Endodermal cell (in vitro differentiated cells): ENCODE results near the gene SCRN2. TPM values are rescaled to one million over a fixed set of nuclear protein-coding genes. Genes with fewer than 3 reads are reported as not detected.

ENCODE experiments used
- DNase-seq: peaks from one replicate; pipeline ENCODE4 v3.0.0-alpha.2; 2017
- H3K27ac ChIP-seq: 2 replicates; pipeline ENCODE4 v1.5.1; 2013; ENCODE audit warnings: mild to moderate bottlenecking, low read depth, low read length, moderate library complexity
- H3K27me3 ChIP-seq: 2 replicates; pipeline ENCODE4 v1.6.1; 2013; ENCODE audit warnings: mild to moderate bottlenecking, low read length, moderate library complexity; ENCODE audit not compliant: insufficient read depth, control insufficient read depth, poor library complexity, severe bottlenecking
- H3K36me3 ChIP-seq: 2 replicates; pipeline ENCODE4 v1.7.0; 2013; ENCODE audit warnings: mild to moderate bottlenecking, low read length, moderate library complexity; ENCODE audit not compliant: control insufficient read depth, insufficient read depth
- H3K4me1 ChIP-seq: one replicate; pipeline ENCODE4 v1.7.0; 2013; ENCODE audit warnings: low read length; ENCODE audit not compliant: control insufficient read depth, insufficient read depth
- H3K4me3 ChIP-seq: 2 replicates; pipeline ENCODE4 v1.5.1; 2013; ENCODE audit warnings: mild to moderate bottlenecking, low read length, moderate library complexity
- H3K9ac ChIP-seq: 2 replicates; pipeline ENCODE4 v1.6.1; 2013; ENCODE audit warnings: mild to moderate bottlenecking, low read length, moderate library complexity; ENCODE audit not compliant: poor library complexity, severe bottlenecking; ENCODE audit errors: extremely low read depth
- H3K9me3 ChIP-seq: 2 replicates; pipeline ENCODE4 v1.6.1; 2013; ENCODE audit warnings: mild to moderate bottlenecking, low read length, moderate library complexity; ENCODE audit not compliant: control insufficient read depth
- H3K27ac Mint-ChIP-seq: 2 replicates; pipeline ENCODE4 v1.8.0; 2020; ENCODE audit warnings: mixed read lengths
- H3K27me3 Mint-ChIP-seq: 2 replicates; pipeline ENCODE4 v1.8.0; 2021; ENCODE audit warnings: mild to moderate bottlenecking, mixed read lengths; ENCODE audit not compliant: insufficient read depth
- H3K36me3 Mint-ChIP-seq: 2 replicates; pipeline ENCODE4 v1.8.0; 2020; ENCODE audit warnings: low read depth, mixed read lengths
- H3K4me1 Mint-ChIP-seq: 2 replicates; pipeline ENCODE4 v1.8.0; 2020; ENCODE audit warnings: mixed read lengths
- H3K4me3 Mint-ChIP-seq: 2 replicates; pipeline ENCODE4 v1.8.0; 2020; ENCODE audit warnings: mild to moderate bottlenecking, moderate library complexity, mixed read lengths
- H3K9me3 Mint-ChIP-seq: 2 replicates; pipeline ENCODE4 v1.8.0; 2020; ENCODE audit warnings: mild to moderate bottlenecking, mixed read lengths
- CTCF ChIP-seq: fragments of 200-600 bp; sonication (generic); conservative IDR thresholded peaks from 2 replicates; pipeline ENCODE4 v1.5.0; 2021; ENCODE audit warnings: antibody characterized with exemption, mild to moderate bottlenecking
- WGBS, 2 experiments: methylation state at CpG; one replicate each; pipeline versions ENCODE4 v1.1.5 to v1.1.7; 2013; ENCODE audit warnings: missing lambda C conversion rate in 2 of 2, mixed read lengths in 1 of 2; ENCODE audit not compliant: insufficient coverage in 1 of 2, insufficient read length in 1 of 2; 5-methylcytosine and 5-hydroxymethylcytosine counted together
- total RNA-seq, 2 donors: library from RNA; stranded (reverse); fragmentation: NEBNext Ultra II Directional in 1 of 2; extraction: Animal tissue kit (Norgen Biotek cat#: 25700) in 1 of 2; gene quantifications; 2 replicates in 1 of 2; 3 replicates in 1 of 2; pipeline ENCODE4 v1.2.1, GENCODE V29; 2021

Gene SCRN2
- total RNA-seq, 2 donors from 2014 or later, result 54.5 to 71.9 TPM

- Histone ChIP-seq H3K4me3 (no peak overlapping the region), H3K9me3 (no peaks in the 10 kb centered on the region), H3K27ac (no peak overlapping the region), H3K9ac (no peak overlapping the region), H3K36me3 (peaks cover 15% of the 10 kb centered on the region), H3K4me1 (no peaks in the 10 kb centered on the region), H3K27me3 (no peaks in the 10 kb centered on the region)
- Mint-ChIP-seq H3K4me3 (no peak overlapping the region), H3K27me3 (no peaks in the 10 kb centered on the region), H3K27ac (peak overlapping the region; percentile 13), H3K9me3 (no peaks in the 10 kb centered on the region), H3K36me3 (peaks cover 17% of the 10 kb centered on the region), H3K4me1 (peaks cover 2% of the 10 kb centered on the region)
- peak; percentile 88 for DNase-seq
- no peak for TF ChIP-seq CTCF
- 73 to 74% methylated on average over 6 to 10 of the region's 10 CpGs for WGBS, 2 experiments
These were observed 30.8 kb downstream of the SCRN2 start for GRCh38 chr17:47810200-47810821.

- Mint-ChIP-seq H3K27me3 (peaks cover 1% of the 10 kb centered on the region), H3K4me1 (peaks cover 2% of the 10 kb centered on the region), H3K9me3 (no peaks in the 10 kb centered on the region), H3K36me3 (peaks cover 14% of the 10 kb centered on the region), H3K4me3 (no peak overlapping the region), H3K27ac (no peak overlapping the region)
- Histone ChIP-seq H3K36me3 (peaks cover 12% of the 10 kb centered on the region), H3K4me3 (no peak overlapping the region), H3K27ac (no peak overlapping the region), H3K9ac (no peak overlapping the region), H3K9me3 (no peaks in the 10 kb centered on the region), H3K27me3 (no peaks in the 10 kb centered on the region), H3K4me1 (no peaks in the 10 kb centered on the region)
- WGBS, 2 experiments, result 92 to 94% methylated on average over 10 to 22 of the region's 22 CpGs
- TF ChIP-seq CTCF, result no peak
- DNase-seq, result peak; percentile 20
These were observed 32.1 kb downstream of the SCRN2 start for GRCh38 chr17:47808830-47809480.

GRCh38 chr17:47808036-47808829, 32.8 kb downstream of the SCRN2 start:
- peak; percentile 36 for DNase-seq
- no peak for TF ChIP-seq CTCF
- no peak overlapping the region for H3K4me3 Mint-ChIP-seq
- H3K9me3 Mint-ChIP-seq, result no peaks in the 10 kb centered on the region
- H3K4me1 ChIP-seq, result no peaks in the 10 kb centered on the region
- H3K27me3 ChIP-seq, result no peaks in the 10 kb centered on the region
- no peaks in the 10 kb centered on the region for H3K9me3 ChIP-seq
- H3K27me3 Mint-ChIP-seq, result peaks cover 3% of the 10 kb centered on the region
- no peak overlapping the region for H3K27ac ChIP-seq
- H3K36me3 Mint-ChIP-seq, result peaks cover 14% of the 10 kb centered on the region
- H3K36me3 ChIP-seq, result peaks cover 12% of the 10 kb centered on the region
- peaks cover 2% of the 10 kb centered on the region for H3K4me1 Mint-ChIP-seq
- 89 to 97% methylated on average over 10 to 20 of the region's 20 CpGs for WGBS, 2 experiments
- no peak overlapping the region for H3K27ac Mint-ChIP-seq
- H3K9ac ChIP-seq, result no peak overlapping the region
- H3K4me3 ChIP-seq, result no peak overlapping the region
